Muscle layer of colon (tissue), 2 donors: ENCODE measurements around the gene TNPO2.
A peak's percentile ranks its signal among the peaks of the same experiment; 100 is the strongest.
"Not testable (repeated sequence)": the region's sequence is repeated elsewhere in the genome, so short reads cannot be mapped to it uniquely, and the experiment has no call there.

Experiments
- H3K27ac ChIP-seq: one replicate; pipeline ENCODE4 v1.7.0; 2013; ENCODE audit warnings: low read depth, mild to moderate bottlenecking, low read length, moderate library complexity
- H3K27me3 ChIP-seq, 2 donors: one replicate each; pipeline ENCODE4 v1.7.0; 2013; ENCODE audit warnings: low read length in 2 of 2, mild to moderate bottlenecking in 2 of 2; ENCODE audit not compliant: insufficient read depth in 2 of 2, control insufficient read depth in 1 of 2
- H3K36me3 ChIP-seq: one replicate; pipeline ENCODE4 v1.7.0; 2013; ENCODE audit warnings: mild to moderate bottlenecking, low read length; ENCODE audit not compliant: insufficient read depth
- H3K4me1 ChIP-seq: one replicate; pipeline ENCODE4 v1.7.0; 2013; ENCODE audit warnings: mild to moderate bottlenecking, low read length; ENCODE audit not compliant: insufficient read depth
- H3K4me3 ChIP-seq, 2 donors: one replicate each; pipeline ENCODE4 v1.7.0; 2013; ENCODE audit warnings: low read length in 2 of 2, low read depth in 1 of 2, mild to moderate bottlenecking in 1 of 2, moderate library complexity in 1 of 2
- H3K9ac ChIP-seq: one replicate; pipeline ENCODE4 v1.7.0; 2013; ENCODE audit warnings: low read length
- H3K9me3 ChIP-seq: one replicate; pipeline ENCODE4 v1.7.0; 2013; ENCODE audit warnings: mild to moderate bottlenecking, low read length
- donor health status: abdominal sarcoma.
- donor health status: Adenocarcinoma of cecum.

The TNPO2 gene

GRCh38 chr19:12685831-12686230 lies 37.9 kb downstream of the TNPO2 start:
- Histone ChIP-seq H3K4me3 (no peak overlapping the region), H3K36me3 (no peaks in the 10 kb centered on the region), H3K9ac (no peak overlapping the region), H3K27me3 (no peaks in the 10 kb centered on the region), H3K4me1 (no peaks in the 10 kb centered on the region), H3K27ac (no peak overlapping the region), H3K9me3 (no peaks in the 10 kb centered on the region)

DNA sequence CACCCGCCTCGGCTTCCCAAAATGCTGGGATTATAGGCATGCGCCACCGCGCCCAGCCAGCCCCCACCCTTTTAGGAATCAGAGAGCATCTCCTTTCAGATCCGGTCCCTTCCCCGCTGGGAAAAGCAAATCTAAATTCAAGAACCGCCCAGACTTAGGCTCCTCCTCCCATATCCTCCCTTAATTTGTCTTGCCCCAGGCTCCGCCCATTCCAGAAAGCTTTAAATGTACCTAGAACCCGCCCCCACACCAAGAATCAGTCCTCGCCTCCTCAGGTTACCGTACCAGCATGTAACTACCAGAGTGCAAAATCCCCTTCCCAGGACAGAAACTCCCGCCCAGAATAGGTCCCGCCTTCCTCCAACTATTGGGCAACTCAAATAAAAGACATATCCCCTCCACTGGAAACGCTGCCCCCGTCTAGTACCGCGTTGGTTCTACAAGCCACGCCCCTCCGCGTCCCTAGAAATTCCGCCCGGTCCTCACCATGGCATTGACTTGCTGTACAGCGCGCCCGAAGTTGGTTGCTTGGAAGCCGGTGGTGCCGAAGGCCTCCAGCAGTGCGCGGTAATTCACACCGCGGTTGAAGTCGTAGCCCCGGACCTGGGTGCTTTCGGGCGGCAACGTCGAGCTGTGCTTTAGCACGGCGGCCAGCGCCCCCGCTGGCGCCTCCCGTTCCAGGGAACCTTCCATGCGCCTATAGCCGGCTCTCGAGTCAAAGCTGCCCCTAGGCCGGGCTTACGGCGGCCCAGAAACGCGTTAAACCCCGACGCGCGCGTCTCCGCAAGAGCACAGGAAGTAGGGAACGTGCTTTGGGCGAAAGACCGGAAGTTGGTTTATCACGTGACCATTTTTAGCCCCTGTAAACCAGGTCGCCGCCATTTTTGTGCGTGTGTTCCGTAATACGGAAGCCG lies 42.4 kb downstream of the TNPO2 start, which contains the start of gene DHPS:
Gene DHPS (minus strand): TSS at position 807 of the 914 bp plus-strand sequence. CDS start 114 bp downstream, at position 693.
- Histone ChIP-seq H3K36me3 (peaks cover 38% of the 10 kb centered on the region), H3K4me3 (peak within 1 kb of the TSS; percentile 78 to 94), H3K27ac (peak within 1 kb of the TSS; percentile 77), H3K9ac (peak within 1 kb of the TSS; percentile 69), H3K27me3 (no peaks in the 10 kb centered on the region), H3K9me3 (no peaks in the 10 kb centered on the region), H3K4me1 (peaks cover 9% of the 10 kb centered on the region)

DNA sequence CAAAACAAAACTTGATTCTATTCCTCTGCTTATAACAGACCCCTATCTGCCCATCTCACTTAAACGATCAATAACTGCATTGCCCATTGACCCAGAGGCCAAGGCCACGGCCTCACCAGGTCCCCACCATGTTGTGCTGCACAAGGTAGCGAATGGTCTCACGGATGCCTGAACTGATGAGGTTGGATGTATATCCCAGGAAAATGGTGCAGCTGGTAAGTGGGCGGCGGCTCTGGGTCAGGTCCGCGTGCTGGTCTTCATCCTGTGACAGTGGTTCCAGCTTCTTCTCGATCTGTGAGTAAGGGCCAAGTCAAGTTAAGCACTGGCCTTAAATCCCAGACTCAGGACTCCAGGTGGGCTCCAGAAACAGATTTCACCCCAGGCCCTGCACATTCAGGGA lies 43.7 kb downstream of the TNPO2 start:
- peaks cover 9% of the 10 kb centered on the region for H3K4me1 ChIP-seq
- H3K4me3 ChIP-seq: no peak overlapping the region
- H3K9me3 ChIP-seq: no peaks in the 10 kb centered on the region
- no peaks in the 10 kb centered on the region for H3K27me3 ChIP-seq
- peaks cover 50% of the 10 kb centered on the region for H3K36me3 ChIP-seq
- H3K27ac ChIP-seq: no peak overlapping the region
- H3K9ac ChIP-seq: no peak overlapping the region

DNA sequence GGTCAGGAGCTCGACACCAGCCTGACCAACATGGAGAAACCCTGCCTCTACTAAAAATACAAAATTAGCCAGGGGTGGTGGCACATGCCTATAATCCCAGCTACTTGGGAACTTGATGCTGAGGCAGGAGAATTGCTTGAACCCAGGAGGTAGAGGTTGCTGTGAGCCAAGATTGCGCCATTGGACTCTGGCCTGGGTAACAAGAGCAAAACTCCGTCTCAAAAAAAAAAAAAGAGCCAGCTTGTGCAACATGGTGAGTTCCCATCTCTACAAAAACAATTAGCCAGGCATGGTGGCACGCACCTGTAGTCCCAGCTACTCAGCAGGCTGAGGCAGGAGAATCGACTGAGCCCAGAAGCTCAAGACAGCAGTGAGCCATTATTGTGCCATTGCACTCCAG lies 45.7 kb downstream of the TNPO2 start:
- H3K27me3 ChIP-seq, H3K4me1 ChIP-seq, H3K9ac ChIP-seq, H3K9me3 ChIP-seq, H3K27ac ChIP-seq, H3K4me3 ChIP-seq: not testable (repeated sequence)
- peaks cover 60% of the 10 kb centered on the region for H3K36me3 ChIP-seq

DNA sequence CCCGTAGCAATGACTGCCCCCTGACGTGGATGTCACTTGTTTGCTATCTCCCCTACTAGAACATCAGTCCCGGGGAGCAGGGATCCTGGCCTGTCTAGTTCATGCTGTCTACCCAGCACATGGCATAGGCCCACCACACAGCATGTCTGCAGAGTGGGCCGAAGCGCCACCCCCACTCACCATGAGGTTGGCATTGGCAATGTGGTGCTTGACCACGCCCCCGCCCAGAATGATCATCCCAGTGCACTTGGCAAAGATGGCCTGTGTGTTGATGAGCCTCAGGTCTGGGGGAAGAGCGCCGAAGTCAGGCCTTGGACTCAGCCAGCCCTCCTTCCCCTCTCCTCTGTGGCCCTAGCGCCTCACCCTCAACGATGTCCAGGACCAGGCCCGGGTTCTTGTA lies 46.8 kb downstream of the TNPO2 start:
- H3K9me3 ChIP-seq: no peaks in the 10 kb centered on the region
- no peak overlapping the region for H3K27ac ChIP-seq
- H3K4me1 ChIP-seq: peaks cover 9% of the 10 kb centered on the region
- no peaks in the 10 kb centered on the region for H3K27me3 ChIP-seq
- H3K36me3 ChIP-seq: peaks cover 68% of the 10 kb centered on the region
- no peak overlapping the region for H3K9ac ChIP-seq
- H3K4me3 ChIP-seq: no peak overlapping the region

- Histone ChIP-seq H3K4me3 (no peak overlapping the region), H3K27ac (no peak overlapping the region), H3K9ac (no peak overlapping the region), H3K36me3 (peaks cover 68% of the 10 kb centered on the region), H3K9me3 (no peaks in the 10 kb centered on the region), H3K4me1 (peaks cover 9% of the 10 kb centered on the region), H3K27me3 (no peaks in the 10 kb centered on the region)
These were observed 47.3 kb downstream of the TNPO2 start for GRCh38 chr19:12676384-12676792.

DNA sequence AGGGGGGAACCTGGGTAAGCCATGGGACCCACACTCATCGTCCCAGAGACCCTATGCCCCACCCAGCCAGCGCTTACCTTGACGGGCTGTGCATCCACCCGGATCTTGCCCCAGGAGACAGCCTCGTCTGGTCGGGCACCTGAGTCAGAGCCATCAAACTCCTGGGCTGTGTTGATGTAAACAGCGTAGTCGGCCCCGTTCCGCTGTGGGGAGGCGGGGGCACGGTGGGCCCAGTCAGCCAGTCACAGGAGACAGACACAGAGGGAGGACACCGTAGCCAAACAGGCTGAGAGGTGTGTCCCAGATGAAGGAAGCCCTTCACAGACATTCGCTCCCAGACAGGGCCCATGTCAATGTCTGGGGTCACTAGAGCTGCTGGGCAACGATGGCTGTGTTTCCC lies 47.8 kb downstream of the TNPO2 start:
- H3K36me3 ChIP-seq: peaks cover 68% of the 10 kb centered on the region

DNA sequence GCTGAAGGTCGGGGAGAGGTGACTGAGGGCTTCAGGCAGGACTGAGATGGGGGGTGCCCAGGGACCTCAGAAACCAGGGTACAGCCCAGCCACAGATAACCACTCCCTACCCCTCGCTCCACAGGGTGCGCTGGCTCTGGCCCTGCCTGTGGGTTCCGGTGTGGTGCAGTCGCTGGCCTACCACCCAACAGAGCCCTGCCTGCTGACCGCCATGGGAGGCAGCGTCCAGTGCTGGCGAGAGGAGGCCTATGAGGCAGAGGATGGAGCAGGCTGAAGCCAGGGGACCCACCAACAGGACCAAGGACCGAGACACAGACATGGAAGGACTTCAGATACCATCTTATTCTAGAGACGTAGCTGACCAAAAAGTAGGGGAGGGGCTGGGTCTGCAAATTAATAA lies 48.3 kb downstream of the TNPO2 start:
- Histone ChIP-seq H3K36me3 (peaks cover 68% of the 10 kb centered on the region), H3K4me1 (peaks cover 13% of the 10 kb centered on the region), H3K4me3 (no peak overlapping the region), H3K9ac (no peak overlapping the region), H3K27ac (no peak overlapping the region), H3K27me3 (no peaks in the 10 kb centered on the region), H3K9me3 (no peaks in the 10 kb centered on the region)

More for the DNA sequence above, 47.8 kb downstream of the TNPO2 start:
- Histone ChIP-seq H3K4me1 (peaks cover 9% of the 10 kb centered on the region), H3K9me3 (no peaks in the 10 kb centered on the region), H3K27me3 (no peaks in the 10 kb centered on the region), H3K27ac (no peak overlapping the region), H3K9ac (no peak overlapping the region), H3K4me3 (no peak overlapping the region)

GRCh38 chr19:12672744-12673143 lies 51.0 kb downstream of the TNPO2 start:
- Histone ChIP-seq H3K9me3 (no peaks in the 10 kb centered on the region), H3K27ac (no peak overlapping the region), H3K27me3 (no peaks in the 10 kb centered on the region), H3K36me3 (peaks cover 49% of the 10 kb centered on the region), H3K4me3 (no peak overlapping the region), H3K4me1 (peaks cover 20% of the 10 kb centered on the region), H3K9ac (no peak overlapping the region)

- Histone ChIP-seq H3K9ac (peak overlapping the region; percentile 88), H3K4me1 (peaks cover 38% of the 10 kb centered on the region), H3K9me3 (no peaks in the 10 kb centered on the region), H3K4me3 (peak overlapping the region; percentile 84 to 93), H3K36me3 (peaks cover 26% of the 10 kb centered on the region), H3K27ac (peak overlapping the region; percentile 100), H3K27me3 (no peaks in the 10 kb centered on the region)
These were observed 53.4 kb downstream of the TNPO2 start for GRCh38 chr19:12670159-12670928.

GRCh38 chr19:12669270-12670158 lies 54.2 kb downstream of the TNPO2 start:
- Histone ChIP-seq H3K27ac (peak overlapping the region; percentile 100), H3K36me3 (peaks cover 22% of the 10 kb centered on the region), H3K9ac (peak overlapping the region; percentile 88), H3K9me3 (no peaks in the 10 kb centered on the region), H3K27me3 (no peaks in the 10 kb centered on the region), H3K4me3 (peak overlapping the region; percentile 84 to 93), H3K4me1 (peaks cover 40% of the 10 kb centered on the region)
